GM23338 (cell line): ENCODE data around the gene CFAP299. TPM values are rescaled to one million over a fixed set of nuclear protein-coding genes. Genes with fewer than 3 reads are reported as not detected.

Source experiments
- ATAC-seq: fragments of 200-7000 bp; cut with Tn5 transposase; 3 replicates; pipeline ENCODE4 v1.9.1; 2020
- DNase-seq: peaks from one replicate; pipeline ENCODE4 v3.0.0-alpha.2; 2015; ENCODE audit warnings: low spot score
- H2AFZ ChIP-seq: fragments of 200-600 bp; sonication (generic); 2 replicates; pipeline ENCODE4 v1.8.0; 2016; ENCODE audit warnings: antibody characterized with exemption, mild to moderate bottlenecking, moderate library complexity
- H3F3A ChIP-seq: fragments of 200-600 bp; sonication (generic); replicated peaks from 2 replicates; pipeline ENCODE4 v1.8.0; 2017; ENCODE audit warnings: antibody characterized with exemption, mixed run types, low read depth
- H3K27ac ChIP-seq: fragments of 200-600 bp; sonication (generic); 2 replicates; pipeline ENCODE4 v1.6.1; 2016; ENCODE audit warnings: low read depth
- H3K27me3 ChIP-seq: fragments of 200-600 bp; sonication (generic); 2 replicates; pipeline ENCODE4 v1.8.0; 2016; ENCODE audit warnings: mild to moderate bottlenecking, mixed run types, moderate library complexity; ENCODE audit not compliant: insufficient read depth
- H3K36me3 ChIP-seq: fragments of 200-600 bp; sonication (generic); 2 replicates; pipeline ENCODE4 v1.8.0; 2016; ENCODE audit warnings: mild to moderate bottlenecking; ENCODE audit not compliant: insufficient read depth
- H3K4me1 ChIP-seq: fragments of 200-600 bp; sonication (generic); 2 replicates; pipeline ENCODE4 v1.8.0; 2016; ENCODE audit warnings: mild to moderate bottlenecking, moderate library complexity; ENCODE audit not compliant: insufficient read depth
- H3K4me2 ChIP-seq: fragments of 200-600 bp; sonication (generic); 2 replicates; pipeline ENCODE4 v1.7.1; 2017; ENCODE audit warnings: mixed run types
- H3K4me3 ChIP-seq: fragments of 200-600 bp; sonication (generic); 2 replicates; pipeline ENCODE4 v1.6.1; 2016; ENCODE audit warnings: mixed run types
- H3K79me2 ChIP-seq: fragments of 200-600 bp; sonication (generic); replicated peaks from 2 replicates; pipeline ENCODE4 v1.8.0; 2017; ENCODE audit warnings: mild to moderate bottlenecking; ENCODE audit not compliant: insufficient read depth
- H3K9me2 ChIP-seq: fragments of 200-600 bp; sonication (generic); 2 replicates; pipeline ENCODE4 v1.8.0; 2017; ENCODE audit not compliant: insufficient read depth
- H4K20me1 ChIP-seq: fragments of 200-600 bp; sonication (generic); replicated peaks from 2 replicates; pipeline ENCODE4 v1.8.0; 2017; ENCODE audit warnings: mild to moderate bottlenecking; ENCODE audit not compliant: insufficient read depth
- H3K27ac Mint-ChIP-seq: 2 replicates; pipeline ENCODE4 v1.8.0; 2020; ENCODE audit warnings: inconsistent platforms, mild to moderate bottlenecking, moderate library complexity, mixed read lengths
- H3K27me3 Mint-ChIP-seq: 3 replicates; pipeline ENCODE4 v1.8.0; 2022; ENCODE audit warnings: low read depth, mild to moderate bottlenecking, moderate library complexity, mixed read lengths, inconsistent platforms; ENCODE audit not compliant: insufficient read depth, poor library complexity
- H3K36me3 Mint-ChIP-seq: 3 replicates; pipeline ENCODE4 v1.8.0; 2021; ENCODE audit warnings: low read depth, mild to moderate bottlenecking, inconsistent platforms, moderate library complexity, mixed read lengths
- H3K4me1 Mint-ChIP-seq: 3 replicates; pipeline ENCODE4 v1.8.0; 2020; ENCODE audit warnings: mild to moderate bottlenecking, inconsistent platforms, mixed read lengths
- H3K4me3 Mint-ChIP-seq: 3 replicates; pipeline ENCODE4 v1.8.0; 2021; ENCODE audit warnings: moderate library complexity, mild to moderate bottlenecking, inconsistent platforms, mixed read lengths
- H3K9me3 Mint-ChIP-seq: 3 replicates; pipeline ENCODE4 v1.8.0; 2020; ENCODE audit warnings: moderate library complexity, mild to moderate bottlenecking, inconsistent platforms, mixed read lengths
- CREB1 ChIP-seq: fragments of 250-450 bp; sonication (Bioruptor Pico); IDR thresholded peaks from 2 replicates; pipeline ENCODE4 v1.5.0; 2020; ENCODE audit warnings: low read depth, mild to moderate bottlenecking, moderate library complexity
- EZH2 ChIP-seq: fragments of 200-600 bp; sonication (generic); IDR thresholded peaks from one replicate; pipeline ENCODE4 v1.8.0; 2017; ENCODE audit warnings: antibody characterized with exemption, mild to moderate bottlenecking, low read depth; ENCODE audit not compliant: unreplicated experiment
- EZH2phosphoT487 ChIP-seq: fragments of 200-600 bp; sonication (generic); IDR thresholded peaks from one replicate; pipeline ENCODE4 v1.8.1; 2018; ENCODE audit warnings: antibody characterized with exemption; ENCODE audit not compliant: unreplicated experiment
- JUNB ChIP-seq: IDR thresholded peaks from one replicate; pipeline ENCODE4 v1.6.1; 2016; ENCODE audit warnings: antibody characterized with exemption; ENCODE audit not compliant: unreplicated experiment
- NANOG ChIP-seq: IDR thresholded peaks from 2 replicates; pipeline ENCODE4 v1.6.1; 2016; ENCODE audit warnings: antibody characterized with exemption, borderline replicate concordance
- POLR2AphosphoS5 ChIP-seq: IDR thresholded peaks from 2 replicates; pipeline ENCODE4 v1.6.1; 2016; ENCODE audit warnings: antibody characterized with exemption, low read depth
- REST ChIP-seq: IDR thresholded peaks from one replicate; pipeline ENCODE4 v1.6.1; 2018; ENCODE audit warnings: antibody characterized with exemption; ENCODE audit not compliant: unreplicated experiment
- STAT1 ChIP-seq: IDR thresholded peaks from one replicate; pipeline ENCODE4 v1.6.1; 2016; ENCODE audit warnings: antibody characterized with exemption; ENCODE audit not compliant: unreplicated experiment
- ZNF114 ChIP-seq: fragments of 250-450 bp; sonication (Bioruptor Pico); IDR thresholded peaks from 2 replicates; pipeline ENCODE4 v1.5.0; 2020; ENCODE audit warnings: mild to moderate bottlenecking, moderate library complexity
- ZNF331 ChIP-seq: fragments of 250-450 bp; sonication (Bioruptor Pico); IDR thresholded peaks from 2 replicates; pipeline ENCODE4 v1.5.0; 2020; ENCODE audit warnings: low read depth, mild to moderate bottlenecking, moderate library complexity
- polyA plus RNA-seq: library from polyadenylated mRNA; unstranded; fragments of >200 nt; fragmentation: Nextera tagmentation; extraction: Ambion mirVana; gene quantifications from 2 replicates; pipeline ENCODE4 v1.2.1, GENCODE V29; 2016
- total RNA-seq: library from RNA; depleted of rRNA; stranded (reverse); fragments of >200 nt; shearing (Covaris generic); gene quantifications from 2 replicates; pipeline ENCODE4 v1.2.3, GENCODE V29; 2014
- TF ChIP-seq, protein P1 (sequence below), 2 experiments: fragments of 200-600 bp in 1 of 2; sonication (generic) in 1 of 2; conservative IDR thresholded peaks; 2 replicates each; pipeline versions ENCODE4 v1.5.1 to v1.6.1; 2016 to 2017; ENCODE audit warnings: antibody characterized with exemption in 2 of 2, low read depth in 2 of 2, mild to moderate bottlenecking in 2 of 2, moderate library complexity in 1 of 2
- TF ChIP-seq, protein P2 (sequence below): IDR thresholded peaks from 2 replicates; pipeline ENCODE4 v1.6.1; 2016; ENCODE audit warnings: antibody characterized with exemption
- TF ChIP-seq, protein P3 (sequence below): fragments of 250-450 bp; sonication (Bioruptor Pico); IDR thresholded peaks from 2 replicates; pipeline ENCODE4 v1.5.0; 2020; ENCODE audit warnings: mild to moderate bottlenecking, moderate library complexity

Gene CFAP299
- total and polyA plus RNA-seq, 2 experiments from 2014 or later = not detected

DNA sequence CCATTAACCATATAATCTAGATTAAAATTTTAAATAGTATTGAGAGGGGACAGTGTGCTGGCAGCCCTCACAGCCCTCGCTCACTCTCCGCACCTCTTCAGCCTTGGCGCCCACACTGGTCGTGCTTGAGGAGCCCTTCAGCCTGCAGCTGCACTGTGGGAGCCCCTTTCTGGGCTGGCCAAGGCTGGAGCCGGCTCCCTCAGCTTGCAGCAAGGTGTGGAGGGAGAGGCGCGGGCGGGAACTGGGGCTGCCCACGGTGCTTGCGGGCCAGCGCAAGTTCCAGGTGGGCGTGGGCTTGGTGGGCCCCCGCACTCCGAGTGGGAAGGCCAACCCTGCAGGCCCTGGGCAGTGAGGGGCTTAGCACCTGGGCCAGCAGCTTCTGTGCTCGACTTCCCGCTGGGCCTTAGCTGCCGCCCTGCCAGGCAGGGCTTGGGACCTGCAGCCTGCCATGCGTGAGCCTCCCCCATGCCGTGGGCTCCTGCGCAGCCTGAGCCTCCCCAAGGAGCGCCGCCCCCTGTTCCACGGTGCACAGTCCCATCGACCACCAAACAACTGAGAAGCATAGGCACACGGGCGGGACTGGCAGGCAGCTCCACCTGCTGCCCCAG lies 32.8 kb upstream of the CFAP299 start:
- Histone ChIP-seq H4K20me1 (no peaks in the 10 kb centered on the region), H3K4me2 (no peak overlapping the region), H3K36me3 (no peaks in the 10 kb centered on the region), H3K27me3 (no peaks in the 10 kb centered on the region), H2AFZ (no peak overlapping the region), H3K4me1 (peaks cover 19% of the 10 kb centered on the region), H3K27ac (no peak overlapping the region), H3K79me2 (no peaks in the 10 kb centered on the region), H3F3A (no peaks in the 10 kb centered on the region), H3K9me2 (no peaks in the 10 kb centered on the region), H3K4me3 (no peak overlapping the region)
- no peak overlapping the region for H3K27ac Mint-ChIP-seq
- peaks cover 13% of the 10 kb centered on the region for H3K9me3 Mint-ChIP-seq
- no peak for ATAC-seq
- no peaks in the 10 kb centered on the region for H3K27me3 Mint-ChIP-seq
- TF ChIP-seq POLR2AphosphoS5 (no peak), EZH2 (no peak), EZH2phosphoT487 (no peak), ZNF331 (CRISPR knock-in tag) (no peak), STAT1 (no peak), CREB1 (CRISPR knock-in tag) (no peak), ZNF114 (no peak), NANOG (no peak), REST (no peak), JUNB (no peak)
- TF ChIP-seq, protein P1, sequence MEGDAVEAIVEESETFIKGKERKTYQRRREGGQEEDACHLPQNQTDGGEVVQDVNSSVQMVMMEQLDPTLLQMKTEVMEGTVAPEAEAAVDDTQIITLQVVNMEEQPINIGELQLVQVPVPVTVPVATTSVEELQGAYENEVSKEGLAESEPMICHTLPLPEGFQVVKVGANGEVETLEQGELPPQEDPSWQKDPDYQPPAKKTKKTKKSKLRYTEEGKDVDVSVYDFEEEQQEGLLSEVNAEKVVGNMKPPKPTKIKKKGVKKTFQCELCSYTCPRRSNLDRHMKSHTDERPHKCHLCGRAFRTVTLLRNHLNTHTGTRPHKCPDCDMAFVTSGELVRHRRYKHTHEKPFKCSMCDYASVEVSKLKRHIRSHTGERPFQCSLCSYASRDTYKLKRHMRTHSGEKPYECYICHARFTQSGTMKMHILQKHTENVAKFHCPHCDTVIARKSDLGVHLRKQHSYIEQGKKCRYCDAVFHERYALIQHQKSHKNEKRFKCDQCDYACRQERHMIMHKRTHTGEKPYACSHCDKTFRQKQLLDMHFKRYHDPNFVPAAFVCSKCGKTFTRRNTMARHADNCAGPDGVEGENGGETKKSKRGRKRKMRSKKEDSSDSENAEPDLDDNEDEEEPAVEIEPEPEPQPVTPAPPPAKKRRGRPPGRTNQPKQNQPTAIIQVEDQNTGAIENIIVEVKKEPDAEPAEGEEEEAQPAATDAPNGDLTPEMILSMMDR (conservative IDR thresholded peaks at IDR 0.05; ENCODE audit: low read depth in 2 of 2) = no peak
- TF ChIP-seq, protein P2, sequence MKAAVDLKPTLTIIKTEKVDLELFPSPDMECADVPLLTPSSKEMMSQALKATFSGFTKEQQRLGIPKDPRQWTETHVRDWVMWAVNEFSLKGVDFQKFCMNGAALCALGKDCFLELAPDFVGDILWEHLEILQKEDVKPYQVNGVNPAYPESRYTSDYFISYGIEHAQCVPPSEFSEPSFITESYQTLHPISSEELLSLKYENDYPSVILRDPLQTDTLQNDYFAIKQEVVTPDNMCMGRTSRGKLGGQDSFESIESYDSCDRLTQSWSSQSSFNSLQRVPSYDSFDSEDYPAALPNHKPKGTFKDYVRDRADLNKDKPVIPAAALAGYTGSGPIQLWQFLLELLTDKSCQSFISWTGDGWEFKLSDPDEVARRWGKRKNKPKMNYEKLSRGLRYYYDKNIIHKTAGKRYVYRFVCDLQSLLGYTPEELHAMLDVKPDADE = no peak
- TF ChIP-seq, protein P3, sequence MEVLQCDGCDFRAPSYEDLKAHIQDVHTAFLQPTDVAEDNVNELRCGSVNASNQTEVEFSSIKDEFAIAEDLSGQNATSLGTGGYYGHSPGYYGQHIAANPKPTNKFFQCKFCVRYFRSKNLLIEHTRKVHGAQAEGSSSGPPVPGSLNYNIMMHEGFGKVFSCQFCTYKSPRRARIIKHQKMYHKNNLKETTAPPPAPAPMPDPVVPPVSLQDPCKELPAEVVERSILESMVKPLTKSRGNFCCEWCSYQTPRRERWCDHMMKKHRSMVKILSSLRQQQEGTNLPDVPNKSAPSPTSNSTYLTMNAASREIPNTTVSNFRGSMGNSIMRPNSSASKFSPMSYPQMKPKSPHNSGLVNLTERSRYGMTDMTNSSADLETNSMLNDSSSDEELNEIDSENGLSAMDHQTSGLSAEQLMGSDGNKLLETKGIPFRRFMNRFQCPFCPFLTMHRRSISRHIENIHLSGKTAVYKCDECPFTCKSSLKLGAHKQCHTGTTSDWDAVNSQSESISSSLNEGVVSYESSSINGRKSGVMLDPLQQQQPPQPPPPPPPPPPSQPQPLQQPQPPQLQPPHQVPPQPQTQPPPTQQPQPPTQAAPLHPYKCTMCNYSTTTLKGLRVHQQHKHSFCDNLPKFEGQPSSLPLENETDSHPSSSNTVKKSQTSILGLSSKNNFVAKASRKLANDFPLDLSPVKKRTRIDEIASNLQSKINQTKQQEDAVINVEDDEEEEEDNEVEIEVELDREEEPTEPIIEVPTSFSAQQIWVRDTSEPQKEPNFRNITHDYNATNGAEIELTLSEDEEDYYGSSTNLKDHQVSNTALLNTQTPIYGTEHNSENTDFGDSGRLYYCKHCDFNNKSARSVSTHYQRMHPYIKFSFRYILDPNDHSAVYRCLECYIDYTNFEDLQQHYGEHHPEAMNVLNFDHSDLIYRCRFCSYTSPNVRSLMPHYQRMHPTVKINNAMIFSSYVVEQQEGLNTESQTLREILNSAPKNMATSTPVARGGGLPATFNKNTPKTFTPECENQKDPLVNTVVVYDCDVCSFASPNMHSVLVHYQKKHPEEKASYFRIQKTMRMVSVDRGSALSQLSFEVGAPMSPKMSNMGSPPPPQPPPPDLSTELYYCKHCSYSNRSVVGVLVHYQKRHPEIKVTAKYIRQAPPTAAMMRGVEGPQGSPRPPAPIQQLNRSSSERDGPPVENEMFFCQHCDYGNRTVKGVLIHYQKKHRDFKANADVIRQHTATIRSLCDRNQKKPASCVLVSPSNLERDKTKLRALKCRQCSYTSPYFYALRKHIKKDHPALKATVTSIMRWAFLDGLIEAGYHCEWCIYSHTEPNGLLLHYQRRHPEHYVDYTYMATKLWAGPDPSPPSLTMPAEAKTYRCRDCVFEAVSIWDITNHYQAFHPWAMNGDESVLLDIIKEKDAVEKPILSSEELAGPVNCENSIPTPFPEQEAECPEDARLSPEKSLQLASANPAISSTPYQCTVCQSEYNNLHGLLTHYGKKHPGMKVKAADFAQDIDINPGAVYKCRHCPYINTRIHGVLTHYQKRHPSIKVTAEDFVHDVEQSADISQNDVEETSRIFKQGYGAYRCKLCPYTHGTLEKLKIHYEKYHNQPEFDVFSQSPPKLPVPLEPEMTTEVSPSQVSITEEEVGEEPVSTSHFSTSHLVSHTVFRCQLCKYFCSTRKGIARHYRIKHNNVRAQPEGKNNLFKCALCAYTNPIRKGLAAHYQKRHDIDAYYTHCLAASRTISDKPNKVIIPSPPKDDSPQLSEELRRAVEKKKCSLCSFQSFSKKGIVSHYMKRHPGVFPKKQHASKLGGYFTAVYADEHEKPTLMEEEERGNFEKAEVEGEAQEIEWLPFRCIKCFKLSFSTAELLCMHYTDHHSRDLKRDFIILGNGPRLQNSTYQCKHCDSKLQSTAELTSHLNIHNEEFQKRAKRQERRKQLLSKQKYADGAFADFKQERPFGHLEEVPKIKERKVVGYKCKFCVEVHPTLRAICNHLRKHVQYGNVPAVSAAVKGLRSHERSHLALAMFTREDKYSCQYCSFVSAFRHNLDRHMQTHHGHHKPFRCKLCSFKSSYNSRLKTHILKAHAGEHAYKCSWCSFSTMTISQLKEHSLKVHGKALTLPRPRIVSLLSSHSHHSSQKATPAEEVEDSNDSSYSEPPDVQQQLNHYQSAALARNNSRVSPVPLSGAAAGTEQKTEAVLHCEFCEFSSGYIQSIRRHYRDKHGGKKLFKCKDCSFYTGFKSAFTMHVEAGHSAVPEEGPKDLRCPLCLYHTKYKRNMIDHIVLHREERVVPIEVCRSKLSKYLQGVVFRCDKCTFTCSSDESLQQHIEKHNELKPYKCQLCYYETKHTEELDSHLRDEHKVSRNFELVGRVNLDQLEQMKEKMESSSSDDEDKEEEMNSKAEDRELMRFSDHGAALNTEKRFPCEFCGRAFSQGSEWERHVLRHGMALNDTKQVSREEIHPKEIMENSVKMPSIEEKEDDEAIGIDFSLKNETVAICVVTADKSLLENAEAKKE (CRISPR knock-in tag) = no peak
- peaks cover 4% of the 10 kb centered on the region; the same call in 1 of the 3 replicates for H3K36me3 Mint-ChIP-seq
- no peak overlapping the region for H3K4me3 Mint-ChIP-seq
- H3K4me1 Mint-ChIP-seq = peaks cover 20% of the 10 kb centered on the region
- DNase-seq = no peak
